H1 (cell line): ENCODE data around the gene ATP6AP1. TPM values are rescaled to one million over a fixed set of nuclear protein-coding genes. Genes with fewer than 3 reads are reported as not detected.

Source experiments
- BACH1 ChIP-seq: IDR thresholded peaks from 2 replicates; pipeline ENCODE4 v1.6.1; 2012; ENCODE audit warnings: low read length, improper control_type of control experiment
- BRCA1 ChIP-seq: IDR thresholded peaks from 2 replicates; pipeline ENCODE4 v1.6.1; 2012; ENCODE audit warnings: low read depth, low read length, improper control_type of control experiment
- CBX5 ChIP-seq: fragments of 300-800, 300-1000 bp; sonication (generic); IDR thresholded peaks from 2 replicates; pipeline ENCODE4 v1.7.1; 2016; ENCODE audit warnings: antibody characterized with exemption, low read length, low read depth
- CHD2 ChIP-seq: IDR thresholded peaks from 2 replicates; pipeline ENCODE4 v1.6.1; 2012; ENCODE audit warnings: low read length, improper control_type of control experiment
- PHF8 ChIP-seq: fragments of 200-600 bp; sonication (generic); conservative IDR thresholded peaks from 2 replicates; pipeline ENCODE4 v1.7.1; 2012; ENCODE audit warnings: low read depth, mild to moderate bottlenecking, inconsistent platforms, low read length, moderate library complexity
- POU5F1 ChIP-seq: IDR thresholded peaks from 2 replicates; pipeline ENCODE4 v1.6.1; 2011; ENCODE audit warnings: low read depth, mild to moderate bottlenecking, low read length, moderate library complexity
- polyA plus RNA-seq, 7 experiments: library from polyadenylated mRNA; depleted of rRNA in 3 of 7; stranded (reverse) in 5 of 7; unstranded in 2 of 7; fragments of >200 nt in 5 of 7; fragments of 200-250 nt in 2 of 7; gene quantifications; 1 replicate in 5 of 7; 2 replicates in 1 of 7; 4 replicates in 1 of 7; pipeline versions ENCODE4 v1.2.1 to v1.2.3, GENCODE V29; 2011 to 2013; ENCODE audit warnings: missing spikeins in 2 of 7, mixed read lengths in 2 of 7
- total RNA-seq: library from RNA; stranded (reverse); fragmentation: NEBNext Ultra II Directional; extraction: Animal tissue kit (Norgen Biotek cat#: 25700); gene quantifications from 2 replicates; pipeline ENCODE4 v1.2.1, GENCODE V29; 2021
- TF ChIP-seq, protein P1 (sequence below): IDR thresholded peaks from 2 replicates; pipeline ENCODE4 v1.6.1; 2012; ENCODE audit warnings: inconsistent platforms

The ATP6AP1 gene
- total and polyA plus RNA-seq, 2 of the 8 experiments (the other 6 are each of a cell fraction or from before 2014, with no cell fraction given) = 44.6 to 80.8 TPM

DNA sequence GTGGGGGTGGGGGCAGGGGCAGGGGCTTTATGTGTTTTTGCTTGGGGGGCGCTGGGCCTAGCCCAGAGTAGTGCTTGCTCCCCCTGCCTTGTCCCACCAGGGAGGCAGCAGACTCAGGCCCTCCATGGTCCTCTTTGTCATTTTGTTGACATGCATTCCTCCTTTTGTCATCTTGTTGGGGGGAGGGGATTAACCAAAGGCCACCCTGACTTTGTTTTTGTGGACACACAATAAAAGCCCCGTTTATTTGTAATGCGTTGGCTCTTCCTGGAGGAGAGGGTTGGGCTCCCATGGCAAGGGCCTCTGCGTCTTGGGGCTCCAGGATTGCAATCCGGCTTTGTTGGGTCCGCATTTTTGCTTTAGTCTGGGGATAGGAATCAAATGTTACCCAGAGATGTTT is 47.2 kb upstream of the ATP6AP1 start (continued):
- TF ChIP-seq CHD2 (no peak; the same call in 1 of the 2 replicates), POU5F1 (no peak), PHF8 (no peak), BRCA1 (no peak), CBX5 (no peak), BACH1 (no peak)
- TF ChIP-seq, protein P1, sequence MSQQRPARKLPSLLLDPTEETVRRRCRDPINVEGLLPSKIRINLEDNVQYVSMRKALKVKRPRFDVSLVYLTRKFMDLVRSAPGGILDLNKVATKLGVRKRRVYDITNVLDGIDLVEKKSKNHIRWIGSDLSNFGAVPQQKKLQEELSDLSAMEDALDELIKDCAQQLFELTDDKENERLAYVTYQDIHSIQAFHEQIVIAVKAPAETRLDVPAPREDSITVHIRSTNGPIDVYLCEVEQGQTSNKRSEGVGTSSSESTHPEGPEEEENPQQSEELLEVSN = no peak
